HEK293 (cell line): Measurements from ENCODE around the gene IFNLR1.
A peak's percentile ranks its signal among the peaks of the same experiment; 100 is the strongest.

Source experiments
- CTCF ChIA-PET: fragments of 350-600 bp; formaldehyde crosslinking; extraction: SDS; loops from one replicate; lab custom pipeline; 2021; ENCODE audit warnings: antibody characterized with exemption; lab: Yijun Ruan, JAX
- POLR2A ChIA-PET: fragments of 300-600 bp; formaldehyde crosslinking; extraction: SDS; loops from one replicate; lab custom pipeline; 2020; ENCODE audit warnings: antibody characterized with exemption, inconsistent platforms; lab: Yijun Ruan, JAX
- H3K27ac ChIP-seq: fragments of 200-500 bp; sonication (Bioruptor generic); 2 replicates; pipeline ENCODE4 v1.5.1; 2014; ENCODE audit warnings: low read depth, low read length, control low read depth, inconsistent platforms; ENCODE audit errors: extremely low read depth
- H3K36me3 ChIP-seq, 2 experiments: fragments of 200-500 bp in 1 of 2; sonication (Bioruptor generic) in 1 of 2; 1 replicate in 1 of 2; 2 replicates in 1 of 2; pipeline ENCODE4 v1.5.1; 2014 to 2017; ENCODE audit warnings: inconsistent platforms in 2 of 2, low read length in 2 of 2; ENCODE audit not compliant: control insufficient read depth in 2 of 2, insufficient read depth in 1 of 2
- H3K4me1 ChIP-seq: fragments of 200-500 bp; sonication (Bioruptor generic); 2 replicates; pipeline ENCODE4 v1.5.1; 2014; ENCODE audit warnings: mild to moderate bottlenecking, low read length, inconsistent platforms; ENCODE audit not compliant: control insufficient read depth, insufficient read depth
- H3K4me3 ChIP-seq: 2 replicates; pipeline ENCODE4 v1.5.1; 2011; ENCODE audit warnings: low read depth, mild to moderate bottlenecking, control low read depth, low read length, moderate library complexity
- H3K9me3 ChIP-seq: fragments of 200-500 bp; sonication (Bioruptor generic); 2 replicates; pipeline ENCODE4 v1.5.1; 2014; ENCODE audit warnings: low read depth, low read length, inconsistent platforms; ENCODE audit not compliant: control insufficient read depth, insufficient read depth
- HOXA7 ChIP-seq: sonication (generic); formaldehyde crosslinking; IDR thresholded peaks from 2 replicates; pipeline ENCODE4 v1.8.1; 2022; ENCODE audit warnings: missing genetic modification reagents, borderline replicate concordance
- KLF8 ChIP-seq: fragments of 450-650 bp; formaldehyde crosslinking; IDR thresholded peaks from 2 replicates; pipeline ENCODE4 v1.5.1; 2016; ENCODE audit warnings: missing biosample characterization, missing genetic modification characterization
- PATZ1 ChIP-seq: fragments of 450-650 bp; formaldehyde crosslinking; IDR thresholded peaks from 2 replicates; pipeline ENCODE4 v1.5.1; 2016; ENCODE audit warnings: missing biosample characterization, missing genetic modification characterization
- PRDM1 ChIP-seq: fragments of 450-650 bp; formaldehyde crosslinking; IDR thresholded peaks from 2 replicates; pipeline ENCODE4; 2016; ENCODE audit warnings: missing biosample characterization, missing genetic modification characterization
- REPIN1 ChIP-seq: fragments of 450-650 bp; formaldehyde crosslinking; IDR thresholded peaks from 2 replicates; pipeline ENCODE4 v1.5.1; 2017; ENCODE audit warnings: missing biosample characterization, missing genetic modification characterization, low read depth
- SETDB1 ChIP-seq: IDR thresholded peaks from one replicate; pipeline ENCODE4 v1.6.1; 2017; ENCODE audit warnings: mild to moderate bottlenecking, low read length, moderate library complexity, mixed read lengths; ENCODE audit not compliant: insufficient read length
- ZFHX2 ChIP-seq: fragments of 450-650 bp; formaldehyde crosslinking; conservative IDR thresholded peaks from 2 replicates; pipeline ENCODE4 v1.5.1; 2016; ENCODE audit warnings: missing biosample characterization, missing genetic modification characterization
- ZFP37 ChIP-seq: fragments of 450-650 bp; formaldehyde crosslinking; IDR thresholded peaks from 2 replicates; pipeline ENCODE4 v1.5.1; 2016; ENCODE audit warnings: missing biosample characterization, missing genetic modification characterization
- ZNF335 ChIP-seq: fragments of 450-650 bp; formaldehyde crosslinking; conservative IDR thresholded peaks from 2 replicates; pipeline ENCODE4 v1.5.1; 2016; ENCODE audit warnings: missing biosample characterization, missing genetic modification characterization
- ZNF354C ChIP-seq: fragments of 450-650 bp; formaldehyde crosslinking; IDR thresholded peaks from 2 replicates; pipeline ENCODE4 v1.5.1; 2016; ENCODE audit warnings: missing biosample characterization, missing genetic modification characterization, low read depth, borderline replicate concordance
- ZNF416 ChIP-seq: fragments of 450-650 bp; formaldehyde crosslinking; IDR thresholded peaks from 2 replicates; pipeline ENCODE4 v1.5.1; 2016; ENCODE audit warnings: missing biosample characterization, missing genetic modification characterization
- ZNF48 ChIP-seq: fragments of 450-650 bp; formaldehyde crosslinking; IDR thresholded peaks from 2 replicates; pipeline ENCODE4 v1.5.1; 2016; ENCODE audit warnings: missing biosample characterization, missing genetic modification characterization
- ZNF544 ChIP-seq: fragments of 450-650 bp; formaldehyde crosslinking; IDR thresholded peaks from 2 replicates; pipeline ENCODE4 v1.5.0; 2017; ENCODE audit warnings: missing biosample characterization, missing genetic modification characterization
- ZNF548 ChIP-seq: fragments of 450-650 bp; formaldehyde crosslinking; IDR thresholded peaks from 2 replicates; pipeline ENCODE4 v1.5.1; 2016; ENCODE audit warnings: missing biosample characterization, missing genetic modification characterization
- ZNF792 ChIP-seq: fragments of 450-650 bp; formaldehyde crosslinking; IDR thresholded peaks from 2 replicates; pipeline ENCODE4 v1.5.1; 2016; ENCODE audit warnings: missing biosample characterization, missing genetic modification characterization
- TF ChIP-seq, protein P1 (sequence below): fragments of 450-650 bp; formaldehyde crosslinking; IDR thresholded peaks from 2 replicates; pipeline ENCODE4 v1.5.1; 2017; ENCODE audit warnings: missing biosample characterization, missing genetic modification characterization
- TF ChIP-seq, protein P2 (sequence below): fragments of 450-650 bp; formaldehyde crosslinking; IDR thresholded peaks from 2 replicates; pipeline ENCODE4 v1.5.0; 2017; ENCODE audit warnings: missing biosample characterization, missing genetic modification characterization, borderline replicate concordance
- TF ChIP-seq, protein P3 (sequence below): fragments of 450-650 bp; formaldehyde crosslinking; IDR thresholded peaks from 2 replicates; pipeline ENCODE4 v1.5.1; 2016; ENCODE audit warnings: missing biosample characterization, missing genetic modification characterization
- TF ChIP-seq, protein P4 (sequence below): fragments of 450-650 bp; formaldehyde crosslinking; IDR thresholded peaks from 2 replicates; pipeline ENCODE4 v1.5.1; 2016; ENCODE audit warnings: missing biosample characterization, missing genetic modification characterization

Gene IFNLR1

GRCh38 chr1:24172598-24172997 lies 14.5 kb downstream of the IFNLR1 start:
- TF ChIP-seq ZNF48 (no peak), ZFHX2 (tag by site-specific recombination) (no peak), HOXA7 (CRISPR knock-in tag) (no peak), ZNF335 (tag by site-specific recombination) (no peak), ZFP37 (no peak), KLF8 (tag by site-specific recombination) (no peak), ZNF792 (no peak), ZNF548 (tag by site-specific recombination) (peak; percentile 92)
- TF ChIP-seq, protein P1, sequence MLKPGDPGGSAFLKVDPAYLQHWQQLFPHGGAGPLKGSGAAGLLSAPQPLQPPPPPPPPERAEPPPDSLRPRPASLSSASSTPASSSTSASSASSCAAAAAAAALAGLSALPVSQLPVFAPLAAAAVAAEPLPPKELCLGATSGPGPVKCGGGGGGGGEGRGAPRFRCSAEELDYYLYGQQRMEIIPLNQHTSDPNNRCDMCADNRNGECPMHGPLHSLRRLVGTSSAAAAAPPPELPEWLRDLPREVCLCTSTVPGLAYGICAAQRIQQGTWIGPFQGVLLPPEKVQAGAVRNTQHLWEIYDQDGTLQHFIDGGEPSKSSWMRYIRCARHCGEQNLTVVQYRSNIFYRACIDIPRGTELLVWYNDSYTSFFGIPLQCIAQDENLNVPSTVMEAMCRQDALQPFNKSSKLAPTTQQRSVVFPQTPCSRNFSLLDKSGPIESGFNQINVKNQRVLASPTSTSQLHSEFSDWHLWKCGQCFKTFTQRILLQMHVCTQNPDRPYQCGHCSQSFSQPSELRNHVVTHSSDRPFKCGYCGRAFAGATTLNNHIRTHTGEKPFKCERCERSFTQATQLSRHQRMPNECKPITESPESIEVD (tag by site-specific recombination): no peak
- no peak overlapping the region for H3K27ac ChIP-seq
- H3K4me1 ChIP-seq: no peaks in the 10 kb centered on the region
- ChIA-PET CTCF (interaction anchor here (1.1 to 1.9 kb wide), 2 partner anchors 22 to 30 kb away, joined by 3 to 9 read pairs; no protein-coding TSS in a partner anchor), POLR2A (no interaction called here)
- H3K4me3 ChIP-seq: no peak overlapping the region
- no peaks in the 10 kb centered on the region for H3K9me3 ChIP-seq
- peaks cover 23 to 46% of the 10 kb centered on the region in 2 experiments for H3K36me3 ChIP-seq

GRCh38 chr1:24169286-24169685 lies 17.8 kb downstream of the IFNLR1 start:
- Histone ChIP-seq H3K4me3 (no peak overlapping the region), H3K27ac (no peak overlapping the region), H3K9me3 (no peaks in the 10 kb centered on the region), H3K36me3 (peaks cover 37 to 54% of the 10 kb centered on the region in 2 experiments), H3K4me1 (no peaks in the 10 kb centered on the region)
- ChIA-PET CTCF (interaction anchor here (0.7 kb wide), 1 partner anchor 773 kb away, joined by 4 read pairs; no protein-coding TSS in a partner anchor), POLR2A (no interaction called here)
- TF ChIP-seq ZNF354C (tag by site-specific recombination): no peak
- TF ChIP-seq, protein P2, sequence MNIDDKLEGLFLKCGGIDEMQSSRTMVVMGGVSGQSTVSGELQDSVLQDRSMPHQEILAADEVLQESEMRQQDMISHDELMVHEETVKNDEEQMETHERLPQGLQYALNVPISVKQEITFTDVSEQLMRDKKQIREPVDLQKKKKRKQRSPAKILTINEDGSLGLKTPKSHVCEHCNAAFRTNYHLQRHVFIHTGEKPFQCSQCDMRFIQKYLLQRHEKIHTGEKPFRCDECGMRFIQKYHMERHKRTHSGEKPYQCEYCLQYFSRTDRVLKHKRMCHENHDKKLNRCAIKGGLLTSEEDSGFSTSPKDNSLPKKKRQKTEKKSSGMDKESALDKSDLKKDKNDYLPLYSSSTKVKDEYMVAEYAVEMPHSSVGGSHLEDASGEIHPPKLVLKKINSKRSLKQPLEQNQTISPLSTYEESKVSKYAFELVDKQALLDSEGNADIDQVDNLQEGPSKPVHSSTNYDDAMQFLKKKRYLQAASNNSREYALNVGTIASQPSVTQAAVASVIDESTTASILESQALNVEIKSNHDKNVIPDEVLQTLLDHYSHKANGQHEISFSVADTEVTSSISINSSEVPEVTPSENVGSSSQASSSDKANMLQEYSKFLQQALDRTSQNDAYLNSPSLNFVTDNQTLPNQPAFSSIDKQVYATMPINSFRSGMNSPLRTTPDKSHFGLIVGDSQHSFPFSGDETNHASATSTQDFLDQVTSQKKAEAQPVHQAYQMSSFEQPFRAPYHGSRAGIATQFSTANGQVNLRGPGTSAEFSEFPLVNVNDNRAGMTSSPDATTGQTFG (tag by site-specific recombination): no peak
- no peak for TF ChIP-seq ZNF416 (tag by site-specific recombination)

DNA sequence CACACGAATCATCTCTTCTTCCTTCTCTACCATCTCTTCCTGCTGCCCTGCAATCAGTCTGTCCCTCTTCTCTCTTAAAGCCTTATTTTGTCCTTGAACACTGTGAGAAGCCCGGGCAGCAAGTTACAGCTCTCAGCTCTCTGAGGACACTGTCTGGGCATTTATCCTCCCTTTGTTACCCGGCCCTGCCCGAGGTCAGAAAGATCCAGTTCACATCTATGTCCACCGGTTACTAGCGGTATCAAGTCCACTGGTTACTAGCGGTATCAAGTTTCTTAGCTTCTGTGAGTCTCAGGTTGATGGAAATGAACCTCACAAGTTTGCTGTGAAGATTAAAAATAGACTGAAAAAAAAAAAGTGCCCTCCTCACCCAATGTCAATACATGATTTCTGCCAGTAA lies 18.8 kb downstream of the IFNLR1 start:
- H3K9me3 ChIP-seq: no peaks in the 10 kb centered on the region
- ChIA-PET CTCF (interaction anchor here (0.7 kb wide), 1 partner anchor 18 kb away, joined by 3 read pairs; no protein-coding TSS in a partner anchor), POLR2A (no interaction called here)
- H3K27ac ChIP-seq: no peak overlapping the region
- no peak for TF ChIP-seq ZNF544
- TF ChIP-seq SETDB1: no peak
- no peaks in the 10 kb centered on the region for H3K4me1 ChIP-seq
- H3K36me3 ChIP-seq: peaks cover 37 to 55% of the 10 kb centered on the region in 2 experiments
- H3K4me3 ChIP-seq: no peak overlapping the region

DNA sequence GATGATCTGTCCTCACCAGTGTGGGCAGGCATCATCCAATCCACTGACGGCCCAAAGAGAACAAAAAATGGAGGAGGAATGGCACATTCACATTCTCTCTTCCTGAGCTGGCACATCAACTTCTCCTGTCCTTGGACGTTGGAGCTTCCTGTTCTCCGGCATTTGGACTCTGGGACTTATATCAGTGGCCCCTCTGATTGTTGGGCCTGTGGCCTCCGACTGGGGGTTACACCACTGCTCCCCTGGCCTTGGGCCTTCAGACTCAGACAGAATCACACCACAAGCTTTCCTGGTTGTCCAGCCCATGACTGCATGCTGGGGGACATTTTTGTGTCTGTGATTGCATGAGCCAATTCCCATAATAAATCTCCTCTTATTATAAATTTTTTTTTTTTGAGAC lies 20.1 kb downstream of the IFNLR1 start:
- Histone ChIP-seq H3K9me3 (no peaks in the 10 kb centered on the region), H3K27ac (no peak overlapping the region), H3K4me1 (no peaks in the 10 kb centered on the region), H3K4me3 (no peak overlapping the region), H3K36me3 (peaks cover 31 to 59% of the 10 kb centered on the region in 2 experiments)
- ChIA-PET CTCF (interaction anchor here (0.6 to 1.1 kb wide), 2 partner anchors 17 to 474 kb away, joined by 3 read pairs; no protein-coding TSS in a partner anchor), POLR2A (no interaction called here)
- TF ChIP-seq REPIN1: no peak
- no peak for TF ChIP-seq PATZ1
- TF ChIP-seq, protein P3, sequence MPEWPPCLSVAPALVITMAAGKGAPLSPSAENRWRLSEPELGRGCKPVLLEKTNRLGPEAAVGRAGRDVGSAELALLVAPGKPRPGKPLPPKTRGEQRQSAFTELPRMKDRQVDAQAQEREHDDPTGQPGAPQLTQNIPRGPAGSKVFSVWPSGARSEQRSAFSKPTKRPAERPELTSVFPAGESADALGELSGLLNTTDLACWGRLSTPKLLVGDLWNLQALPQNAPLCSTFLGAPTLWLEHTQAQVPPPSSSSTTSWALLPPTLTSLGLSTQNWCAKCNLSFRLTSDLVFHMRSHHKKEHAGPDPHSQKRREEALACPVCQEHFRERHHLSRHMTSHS (tag by site-specific recombination): no peak
- TF ChIP-seq, protein P4, sequence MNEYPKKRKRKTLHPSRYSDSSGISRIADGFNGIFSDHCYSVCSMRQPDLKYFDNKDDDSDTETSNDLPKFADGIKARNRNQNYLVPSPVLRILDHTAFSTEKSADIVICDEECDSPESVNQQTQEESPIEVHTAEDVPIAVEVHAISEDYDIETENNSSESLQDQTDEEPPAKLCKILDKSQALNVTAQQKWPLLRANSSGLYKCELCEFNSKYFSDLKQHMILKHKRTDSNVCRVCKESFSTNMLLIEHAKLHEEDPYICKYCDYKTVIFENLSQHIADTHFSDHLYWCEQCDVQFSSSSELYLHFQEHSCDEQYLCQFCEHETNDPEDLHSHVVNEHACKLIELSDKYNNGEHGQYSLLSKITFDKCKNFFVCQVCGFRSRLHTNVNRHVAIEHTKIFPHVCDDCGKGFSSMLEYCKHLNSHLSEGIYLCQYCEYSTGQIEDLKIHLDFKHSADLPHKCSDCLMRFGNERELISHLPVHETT: no peak
- TF ChIP-seq PRDM1 (tag by site-specific recombination): no peak
